ENCODE data around the gene WDPCP.
"Not testable (repeated sequence)": the region's sequence is repeated elsewhere in the genome, so short reads cannot be mapped to it uniquely, and the experiment has no call there.

WDPCP gene

GRCh38 chr2:63092401-63092800 is 495.9 kb downstream of the WDPCP start:
- DNase-seq: no peak

DNA sequence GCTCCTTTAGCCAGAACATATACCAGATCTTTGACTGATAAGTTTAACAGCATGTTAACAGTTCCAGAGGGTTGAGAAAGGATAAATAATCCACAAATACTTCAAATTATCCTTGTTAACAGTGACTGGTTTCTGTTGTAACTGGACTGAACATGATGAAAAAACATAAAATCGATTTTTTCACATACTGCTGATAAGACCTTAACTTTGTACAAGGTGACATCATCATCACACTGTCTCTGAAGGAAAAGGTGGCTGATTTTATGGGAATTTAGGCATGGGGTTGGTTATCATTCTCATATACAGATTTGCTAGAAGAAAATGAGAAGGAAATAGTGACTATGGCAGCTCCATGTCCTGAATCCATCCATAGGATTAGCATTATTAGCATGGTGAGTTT is 501.6 kb downstream of the WDPCP start:
- DNase-seq: no peak

DNA sequence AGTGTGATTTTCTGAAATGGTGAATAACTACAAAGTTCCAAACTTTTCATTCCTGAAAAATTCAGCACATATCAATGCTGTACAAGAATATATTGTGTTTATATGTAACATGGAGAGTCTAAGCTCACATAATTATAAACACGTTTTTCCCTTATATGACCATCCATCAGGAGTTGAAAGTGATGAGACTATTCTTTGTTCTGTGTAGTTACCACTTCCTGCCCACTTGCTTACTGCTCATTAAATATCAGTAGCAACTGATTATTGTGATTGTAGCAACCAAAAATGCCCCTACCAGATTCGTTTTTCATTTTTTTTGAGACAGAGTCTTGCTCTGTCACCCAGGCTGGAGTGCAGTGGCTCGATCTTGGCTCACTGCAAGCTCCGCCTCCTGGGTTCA is 506.9 kb downstream of the WDPCP start:
- no peak for DNase-seq

- DNase-seq: peak; percentile 33
These were observed 509.2 kb downstream of the WDPCP start for GRCh38 chr2:63078852-63079606.

DNA sequence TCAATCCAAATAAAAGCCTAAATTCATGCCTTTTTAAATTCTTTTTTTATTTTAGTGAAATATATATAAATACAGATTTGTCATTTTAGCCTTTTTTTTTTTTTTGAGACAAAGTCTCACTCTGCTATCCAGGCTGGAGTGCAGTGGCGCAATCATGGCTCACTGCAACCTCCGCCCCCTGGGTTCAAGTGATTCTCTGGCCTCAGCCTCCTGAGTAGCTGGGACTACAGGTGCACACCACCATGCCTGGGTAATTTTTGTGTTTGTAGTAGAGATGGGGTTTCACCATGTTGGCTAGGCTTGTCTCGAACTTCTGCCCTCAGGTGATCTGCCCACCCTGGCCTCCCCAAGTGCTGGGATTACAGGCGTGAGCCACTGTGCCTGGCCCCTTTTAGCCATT is 513.9 kb downstream of the WDPCP start:
- not testable (repeated sequence) for DNase-seq

DNA sequence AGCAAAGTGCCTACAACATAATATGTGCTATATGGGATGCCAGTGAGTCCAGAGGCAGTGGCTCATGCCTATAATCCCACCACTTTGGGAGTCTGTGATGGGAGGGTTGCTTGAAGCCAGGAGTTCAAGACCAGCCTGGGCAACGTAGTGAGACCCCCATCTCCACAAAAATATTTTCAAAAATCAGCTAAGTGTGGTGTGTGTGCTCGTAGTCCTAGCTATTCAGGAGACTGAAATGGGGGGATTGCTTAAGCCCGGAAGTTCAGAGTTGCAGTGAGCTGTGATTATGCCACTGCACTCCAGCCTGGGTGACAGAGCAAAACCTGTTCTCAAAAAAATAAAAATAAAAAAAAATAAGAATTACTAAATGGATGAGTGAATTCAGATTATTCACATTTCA is 514.3 kb downstream of the WDPCP start:
- DNase-seq: no peak

DNA sequence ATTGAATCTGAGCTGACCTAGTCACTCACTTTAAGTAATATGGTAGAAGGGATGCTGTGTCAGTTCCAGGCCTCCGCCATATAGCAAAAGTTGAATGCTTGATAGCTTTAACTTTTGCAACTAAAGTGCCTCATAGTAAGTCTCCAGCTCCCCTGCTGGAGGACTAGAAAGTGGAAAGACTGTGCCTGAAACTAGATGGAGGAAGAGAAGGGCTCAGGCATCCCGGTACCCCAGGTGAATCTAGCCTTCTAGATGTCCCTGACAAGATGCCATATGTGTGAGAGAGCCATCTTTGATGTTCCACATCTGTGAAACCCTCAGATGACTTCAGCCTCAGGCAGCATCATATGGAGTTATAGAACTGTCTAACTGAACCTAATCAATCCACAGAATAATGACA is 516.6 kb downstream of the WDPCP start:
- no peak for DNase-seq

Data from NCI-H226 (cell line).